Endothelial cell of umbilical vein (primary cell): ENCODE measurements around the gene MMS22L.

Source experiments
- MAX ChIP-seq: IDR thresholded peaks from 2 replicates; pipeline ENCODE4 v1.6.1; 2011; ENCODE audit not compliant: insufficient read depth, insufficient read length
- POLR2A ChIP-seq: IDR thresholded peaks from 2 replicates; pipeline ENCODE4 v1.6.1; 2012; ENCODE audit warnings: low read depth, mild to moderate bottlenecking, control low read depth, low read length
- POLR2AphosphoS5 ChIP-seq: IDR thresholded peaks from 2 replicates; pipeline ENCODE4 v1.6.1; 2012; ENCODE audit warnings: low read depth, mild to moderate bottlenecking, control low read depth, low read length, moderate library complexity; ENCODE audit not compliant: insufficient read depth
- TF ChIP-seq, protein P1 (sequence below), 2 donors: IDR thresholded peaks; 1 replicate in 1 of 2; 2 replicates in 1 of 2; pipeline ENCODE4 v1.5.1; 2011; ENCODE audit warnings: low read length in 2 of 2, mild to moderate bottlenecking in 2 of 2, moderate library complexity in 2 of 2, control low read depth in 1 of 2, inconsistent platforms in 1 of 2, low read depth in 1 of 2; ENCODE audit not compliant: insufficient read depth in 1 of 2; ENCODE audit errors: extremely low read depth in 1 of 2

DNA sequence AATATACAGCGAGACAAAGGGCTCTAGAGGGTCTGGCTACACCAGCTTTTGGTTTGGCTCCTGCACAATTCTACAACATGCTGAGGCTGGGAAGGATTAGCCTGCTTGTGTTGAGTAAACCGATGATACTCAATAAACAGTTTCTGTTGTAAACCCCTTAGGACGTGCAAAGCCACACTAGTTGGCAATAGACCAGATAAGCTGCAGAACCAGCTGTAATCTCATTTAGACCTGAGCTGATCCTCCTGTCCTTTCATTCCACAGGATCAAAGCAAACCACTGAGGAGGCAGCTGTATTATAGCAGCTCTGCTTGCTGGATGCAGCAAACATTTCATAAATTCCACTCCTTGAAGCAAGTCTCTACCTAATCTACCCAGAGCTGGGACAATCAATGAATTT lies 79.7 kb downstream of the MMS22L start:
- TF ChIP-seq, protein P1, sequence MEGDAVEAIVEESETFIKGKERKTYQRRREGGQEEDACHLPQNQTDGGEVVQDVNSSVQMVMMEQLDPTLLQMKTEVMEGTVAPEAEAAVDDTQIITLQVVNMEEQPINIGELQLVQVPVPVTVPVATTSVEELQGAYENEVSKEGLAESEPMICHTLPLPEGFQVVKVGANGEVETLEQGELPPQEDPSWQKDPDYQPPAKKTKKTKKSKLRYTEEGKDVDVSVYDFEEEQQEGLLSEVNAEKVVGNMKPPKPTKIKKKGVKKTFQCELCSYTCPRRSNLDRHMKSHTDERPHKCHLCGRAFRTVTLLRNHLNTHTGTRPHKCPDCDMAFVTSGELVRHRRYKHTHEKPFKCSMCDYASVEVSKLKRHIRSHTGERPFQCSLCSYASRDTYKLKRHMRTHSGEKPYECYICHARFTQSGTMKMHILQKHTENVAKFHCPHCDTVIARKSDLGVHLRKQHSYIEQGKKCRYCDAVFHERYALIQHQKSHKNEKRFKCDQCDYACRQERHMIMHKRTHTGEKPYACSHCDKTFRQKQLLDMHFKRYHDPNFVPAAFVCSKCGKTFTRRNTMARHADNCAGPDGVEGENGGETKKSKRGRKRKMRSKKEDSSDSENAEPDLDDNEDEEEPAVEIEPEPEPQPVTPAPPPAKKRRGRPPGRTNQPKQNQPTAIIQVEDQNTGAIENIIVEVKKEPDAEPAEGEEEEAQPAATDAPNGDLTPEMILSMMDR (IDR thresholded peaks at IDR 0.05; ENCODE audit: extremely low read depth in 1 of 2, insufficient read depth in 1 of 2, low read depth in 1 of 2, low read length in 2 of 2): no peak
- TF ChIP-seq POLR2AphosphoS5: no peak
- TF ChIP-seq MAX: no peak
- TF ChIP-seq POLR2A: no peak
